ENCODE measurements around the gene PAQR7.

PAQR7 gene

DNA sequence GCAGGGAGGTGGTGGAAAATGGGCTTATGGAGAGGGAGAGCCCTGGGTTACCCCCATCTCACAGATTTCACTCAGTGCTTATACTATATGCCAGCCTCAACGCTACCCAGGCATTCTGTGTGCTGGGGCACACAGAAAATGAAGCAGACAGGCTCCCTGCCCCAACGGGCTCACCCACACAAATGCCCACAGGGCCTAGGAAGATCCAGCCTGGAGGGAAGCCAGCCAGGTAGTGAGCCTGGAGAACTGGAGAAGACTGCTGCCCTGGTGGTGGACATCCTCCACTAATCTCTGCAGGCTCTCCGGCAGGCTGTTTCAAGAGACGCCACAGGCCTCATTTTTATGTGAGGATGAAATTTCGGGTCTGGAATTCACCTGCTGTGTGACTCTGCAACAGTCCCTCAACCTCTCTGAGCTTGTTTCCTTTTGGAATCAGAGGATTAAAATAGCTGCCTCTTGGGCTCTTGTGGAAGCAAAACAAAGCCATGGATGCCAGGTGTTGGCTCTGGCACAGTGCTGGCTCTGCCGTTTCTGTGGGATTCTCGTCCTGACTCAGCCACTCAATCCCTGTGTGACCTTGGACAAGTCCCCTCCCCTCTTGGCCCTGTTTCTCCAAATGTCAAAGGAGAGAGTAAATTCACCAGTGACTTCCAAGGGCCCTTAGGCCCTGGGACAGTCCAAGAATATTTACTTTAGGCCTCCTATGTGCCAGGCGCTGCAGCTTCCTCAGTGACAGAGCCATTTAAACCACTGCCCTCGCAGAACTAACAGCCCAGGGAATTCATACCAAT, 3.6 kb downstream of the PAQR7 start:
- no peak for DNase-seq

DNA sequence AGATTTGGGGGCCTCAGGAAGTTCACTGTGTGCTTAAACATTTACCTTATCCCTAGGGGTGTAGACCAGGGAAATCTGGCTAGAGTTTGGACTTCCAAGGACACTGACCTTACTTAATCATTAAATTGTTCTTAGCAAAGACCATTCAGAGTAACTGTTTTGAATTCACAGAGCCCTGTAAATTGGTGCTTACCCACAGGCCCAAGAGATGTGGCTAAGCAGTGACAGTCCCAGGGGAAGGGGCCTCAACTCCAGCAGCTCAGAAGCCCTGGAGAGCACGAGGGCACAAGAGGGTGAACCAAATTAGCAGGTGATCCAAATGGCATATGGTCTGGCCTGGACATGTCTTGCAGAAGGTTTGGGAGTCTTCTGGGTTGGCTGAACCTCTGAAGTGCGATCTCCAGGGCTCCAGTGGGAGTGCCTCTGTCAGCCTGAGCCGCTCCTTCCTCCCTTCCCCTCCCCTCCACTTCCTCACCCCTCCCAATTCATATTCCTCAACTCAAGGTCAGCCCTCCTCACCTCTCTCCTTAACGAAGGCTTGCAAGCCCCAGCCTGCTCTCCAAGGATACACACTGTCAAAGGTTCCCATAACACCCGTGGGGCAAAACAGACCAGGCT, 4.3 kb downstream of the PAQR7 start:
- DNase-seq, result no peak

DNA sequence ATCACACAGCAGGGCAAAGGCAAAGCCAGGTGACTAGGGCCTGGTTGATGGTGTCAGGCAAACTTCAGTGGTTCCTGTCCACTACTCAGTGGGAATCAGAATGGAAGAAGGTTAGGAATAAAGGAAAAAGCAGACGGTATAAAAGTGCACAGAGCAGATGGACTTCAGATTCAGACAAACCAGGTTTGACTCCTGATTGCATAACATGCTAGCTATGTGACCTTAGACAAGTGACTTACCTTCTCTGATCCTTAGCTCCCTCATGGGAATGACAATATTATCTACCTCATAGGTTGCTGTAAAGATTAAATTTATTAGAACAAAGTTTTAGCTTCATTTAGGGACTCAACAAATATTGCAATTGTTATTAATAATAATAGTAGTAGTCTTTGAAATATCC, 4.9 kb downstream of the PAQR7 start:
- no peak for DNase-seq

DNA sequence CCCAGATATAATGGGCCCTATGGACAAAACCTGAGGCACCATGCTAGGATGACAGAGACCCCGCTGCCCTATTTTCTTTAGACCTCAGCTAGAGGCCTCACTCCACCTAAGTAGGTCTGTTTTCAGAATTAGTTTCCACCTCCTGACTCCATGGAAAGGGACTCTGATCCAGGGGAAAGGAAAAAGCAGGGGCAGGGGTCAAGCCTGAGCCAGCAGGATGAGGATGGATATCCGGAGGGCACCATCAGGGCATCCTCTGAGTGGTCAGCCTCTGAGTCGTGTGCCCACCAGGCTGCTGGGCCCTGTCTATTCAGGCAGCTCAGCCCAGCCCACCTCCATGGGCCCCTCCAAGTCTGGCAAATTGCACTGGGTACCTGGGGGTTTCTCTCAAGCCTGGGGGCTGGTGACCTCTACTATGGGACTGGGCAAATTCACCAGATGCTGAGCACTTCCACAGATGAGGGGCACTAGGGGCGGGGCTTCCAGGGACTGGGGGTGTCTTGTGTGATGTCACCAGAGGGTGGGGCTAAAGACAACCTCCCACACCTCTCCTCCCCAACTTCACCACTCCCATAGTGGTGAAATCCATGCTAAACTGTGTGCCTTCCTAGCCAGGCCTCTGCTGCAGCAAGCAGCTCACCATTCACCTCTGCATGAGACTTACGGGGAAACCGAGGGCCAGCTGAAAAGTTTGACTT, 5.5 kb downstream of the PAQR7 start:
- no peak for DNase-seq

DNA sequence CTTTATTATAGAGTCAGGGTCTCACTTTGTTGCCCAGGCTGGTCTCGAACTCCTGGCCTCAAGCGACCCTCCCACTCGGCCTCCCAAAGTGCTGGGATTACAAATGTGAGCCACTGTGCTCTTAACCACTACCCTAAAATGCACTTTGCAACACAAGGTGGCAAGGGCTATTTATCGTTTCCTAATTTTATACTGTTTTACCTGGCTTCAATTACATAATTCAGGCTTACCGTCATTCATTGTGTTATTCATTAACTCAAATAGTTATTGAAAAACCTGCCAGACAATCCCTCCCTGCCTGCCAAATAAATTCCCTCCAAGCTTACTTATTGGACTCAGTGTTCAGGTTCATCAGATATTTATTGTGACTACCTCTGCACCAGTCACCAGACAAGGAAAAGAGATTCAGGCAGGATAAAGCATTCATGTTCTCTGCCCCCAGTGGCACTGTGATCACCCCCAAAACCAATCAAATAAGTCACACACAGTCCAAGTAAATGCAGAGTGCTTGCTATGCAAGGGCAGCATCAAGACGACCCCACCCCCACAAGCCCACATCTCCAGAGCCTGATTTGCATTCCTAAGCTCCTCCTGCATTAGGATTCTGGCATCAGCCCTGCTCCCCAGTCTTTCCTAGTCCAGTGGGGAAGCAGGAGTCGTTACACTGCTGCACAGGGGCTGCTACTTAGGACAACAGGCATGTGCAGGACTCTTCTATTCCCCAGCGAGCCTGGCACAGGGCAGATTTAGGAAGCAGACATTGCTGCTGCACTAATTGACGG, 8.1 kb downstream of the PAQR7 start:
- no peak for DNase-seq

DNA sequence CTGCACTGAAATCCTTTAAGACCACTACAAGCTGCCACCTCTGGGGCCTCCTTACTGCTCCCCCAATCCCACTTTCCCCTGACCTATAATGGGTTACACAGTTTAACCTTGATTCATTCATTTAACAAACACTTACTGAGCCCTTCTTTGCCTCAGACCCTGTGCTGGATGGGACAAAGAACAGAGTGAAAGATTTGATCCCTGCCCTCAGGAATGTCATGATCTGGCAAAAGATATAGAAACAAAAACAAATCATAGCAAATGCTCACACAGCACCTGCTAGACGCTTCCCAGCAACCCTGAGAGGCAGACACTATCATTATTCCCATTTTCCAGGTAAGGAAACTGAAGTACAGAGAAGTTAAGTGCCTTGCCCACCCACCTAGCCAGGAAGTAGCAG, 9.2 kb downstream of the PAQR7 start:
- no peak for DNase-seq

DNA sequence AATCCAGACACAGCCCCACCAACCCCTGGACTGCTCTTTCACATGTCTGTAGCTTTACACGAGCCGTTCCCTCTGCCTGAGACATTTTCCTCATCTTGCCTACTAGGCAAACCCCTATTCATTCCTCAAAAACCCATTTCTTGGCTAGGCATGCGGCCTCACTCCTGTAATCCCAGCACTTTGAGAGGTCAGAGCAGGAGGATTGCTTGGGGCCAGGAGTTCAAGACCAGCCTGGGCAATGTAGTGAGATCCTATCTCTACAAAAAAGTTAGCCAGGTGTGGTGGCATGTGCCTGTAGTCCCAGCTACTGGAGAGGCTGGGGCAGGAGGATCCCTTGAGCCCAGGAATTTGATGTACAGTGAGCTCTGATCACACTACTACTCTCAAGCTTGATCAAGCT, 11.1 kb downstream of the PAQR7 start:
- DNase-seq, result no peak

DNA sequence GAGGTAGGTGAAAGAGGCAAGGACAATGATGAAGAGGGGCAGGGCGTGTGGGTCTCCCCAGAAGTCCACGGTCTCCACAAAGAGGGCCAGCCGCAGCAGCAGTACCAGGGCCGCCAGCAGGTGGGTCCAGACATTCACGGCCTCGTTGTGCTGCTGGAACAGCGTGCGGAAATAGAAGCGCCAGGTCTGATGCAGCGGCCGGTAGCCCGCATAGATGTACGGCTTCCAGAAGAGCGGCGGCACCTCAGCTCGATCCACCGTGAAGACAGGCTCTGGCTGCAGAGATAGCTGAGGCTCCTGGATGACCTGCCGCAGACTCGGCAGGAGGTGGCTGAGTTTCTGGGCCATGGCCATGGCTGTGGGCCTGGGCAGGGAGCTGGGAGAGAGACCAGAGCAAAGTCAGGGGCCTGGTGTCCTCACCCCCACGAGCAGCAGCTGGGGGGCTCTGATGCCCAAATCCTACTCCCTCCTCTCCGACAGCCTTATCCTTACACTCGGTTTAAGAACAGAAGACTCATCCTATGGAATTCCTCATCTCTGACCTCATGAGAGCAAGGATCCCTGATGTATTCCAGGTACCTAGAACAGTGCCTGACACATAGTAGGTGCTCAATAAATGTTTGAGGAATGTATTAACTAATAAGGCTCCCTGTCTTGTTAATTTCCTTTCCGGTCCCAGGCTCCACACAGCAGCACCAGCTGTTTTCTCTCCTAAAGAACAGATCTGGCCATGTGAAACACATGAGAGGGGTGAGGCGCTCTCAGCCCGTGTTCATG, 11.8 kb downstream of the PAQR7 start:
- DNase-seq, result no peak

DNA sequence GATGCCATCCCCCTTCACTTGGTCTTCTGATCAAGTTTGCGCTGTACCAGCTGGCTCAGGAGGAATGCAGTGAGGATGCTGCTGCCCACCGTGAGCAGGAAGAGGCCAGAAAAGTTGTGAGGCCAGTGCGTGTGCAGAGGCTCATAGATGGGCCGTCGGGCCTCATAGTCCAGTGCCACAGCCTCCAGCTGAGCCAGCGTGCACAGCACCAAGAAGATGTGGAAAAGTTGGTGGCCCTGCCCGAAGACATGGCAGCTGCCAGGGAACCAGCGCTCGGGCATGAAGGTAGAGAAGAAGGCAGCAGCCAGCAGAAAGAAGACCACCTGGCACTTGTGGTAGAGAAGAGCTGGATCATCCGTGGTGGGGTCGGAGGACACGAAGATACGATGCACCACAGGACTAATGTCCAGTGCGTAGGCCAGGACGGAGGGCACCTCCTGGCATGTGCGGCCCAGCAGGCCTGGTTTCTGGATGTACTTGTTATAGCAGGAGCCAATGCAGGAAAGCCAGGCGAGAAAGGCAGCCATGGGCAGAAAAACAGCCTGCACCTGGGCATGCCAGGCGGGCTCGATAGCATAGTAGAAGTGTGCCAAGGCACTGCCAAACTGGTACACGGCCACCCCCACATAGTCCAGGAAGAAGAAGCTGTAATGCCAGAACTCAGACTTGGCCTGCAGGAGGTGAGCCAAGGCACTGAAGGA, 12.6 kb downstream of the PAQR7 start:
- DNase-seq, result no peak

DNA sequence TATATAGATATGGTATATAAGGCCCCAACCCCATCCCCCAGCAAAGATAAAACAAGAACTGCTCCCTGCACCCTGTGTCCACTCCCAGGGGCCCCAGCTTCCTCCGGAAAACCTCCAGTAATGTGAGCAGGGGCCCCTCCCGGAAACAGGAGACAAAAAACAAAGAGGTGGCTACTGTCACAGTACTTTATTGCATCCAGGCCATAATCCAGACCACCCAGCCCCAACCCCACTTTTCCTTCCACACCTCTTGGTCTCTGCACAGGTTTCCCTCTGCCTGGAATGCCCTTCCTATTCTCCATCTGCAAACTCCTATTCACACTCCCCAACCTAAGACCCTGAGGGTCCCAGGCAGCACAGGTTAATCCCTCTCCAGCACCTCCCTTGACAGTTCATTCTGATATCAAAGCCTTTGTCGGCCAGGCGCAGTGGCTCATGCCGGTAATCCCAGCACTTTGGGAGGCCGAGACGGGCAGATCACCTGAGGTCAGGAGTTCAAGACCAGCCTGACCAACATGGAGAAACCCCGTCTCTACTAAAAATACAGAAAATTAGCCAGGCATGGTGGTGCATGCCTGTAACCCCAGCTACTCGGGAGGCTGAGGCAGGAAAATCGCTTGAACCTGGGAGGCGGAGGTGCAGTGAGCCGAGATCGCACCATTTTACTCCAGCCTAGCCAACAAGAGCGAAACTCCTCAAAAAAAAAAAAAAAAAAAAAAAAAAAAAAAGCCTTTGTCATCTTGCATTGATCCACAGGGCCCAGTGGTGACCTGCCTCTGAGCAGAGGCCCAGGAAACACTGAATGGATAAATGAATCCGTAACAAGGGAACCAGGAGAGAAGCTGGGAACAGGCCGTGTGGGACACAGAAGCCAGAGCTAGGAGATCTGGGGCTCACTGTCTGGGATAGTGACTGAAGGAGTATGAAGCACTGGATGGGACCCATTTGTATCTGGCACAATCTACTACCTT, 13.9 kb downstream of the PAQR7 start:
- no peak for DNase-seq

DNA sequence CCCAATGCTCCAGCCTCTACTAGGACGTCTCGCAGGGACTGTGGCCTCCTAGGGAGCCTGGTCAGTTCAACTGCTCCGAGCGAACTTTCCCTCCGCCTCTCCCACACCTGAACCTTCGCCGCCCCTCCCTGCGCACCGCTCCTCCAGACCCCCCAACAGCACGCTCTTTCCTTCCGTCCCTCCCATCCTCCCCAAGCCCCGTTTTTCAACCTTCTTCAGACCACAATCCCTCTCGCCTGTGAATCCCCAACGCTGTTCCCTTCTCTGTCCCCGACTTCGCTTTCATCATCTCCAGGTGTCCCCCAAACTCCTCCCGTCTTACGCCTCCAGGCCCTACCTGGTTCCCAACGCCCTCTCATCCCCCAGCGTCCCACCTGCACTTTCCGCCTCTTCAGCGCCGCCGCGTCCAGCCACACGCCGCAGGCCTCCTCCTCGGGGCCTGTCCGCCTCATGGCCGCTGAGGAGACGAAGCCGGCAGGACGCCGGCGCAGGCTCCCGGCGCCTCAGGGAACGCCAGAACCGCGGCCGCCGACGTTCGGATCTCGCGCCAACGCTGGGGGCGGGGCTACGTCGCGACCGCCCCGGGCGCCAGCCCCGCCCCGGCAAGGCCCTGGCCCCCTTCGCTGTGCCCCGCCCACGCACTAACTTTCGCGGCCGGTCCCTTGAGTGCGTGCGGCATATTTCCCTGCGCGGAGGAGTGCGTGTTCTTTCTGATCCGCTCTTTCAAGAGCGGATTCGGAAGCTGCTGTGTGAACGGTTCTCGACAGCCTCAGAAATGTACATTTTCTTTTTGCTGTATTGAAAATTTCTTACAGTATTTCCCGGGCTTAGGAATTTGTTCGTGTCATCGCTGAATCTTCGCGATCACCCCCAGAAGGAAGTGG, 16.4 kb downstream of the PAQR7 start, which contains the start of gene AUNIP:
AUNIP (minus strand) TSS at position 552 of the 884 bp plus-strand sequence; CDS start at position 452, 100 bp downstream.
- peak; percentile 91 for DNase-seq

DNA sequence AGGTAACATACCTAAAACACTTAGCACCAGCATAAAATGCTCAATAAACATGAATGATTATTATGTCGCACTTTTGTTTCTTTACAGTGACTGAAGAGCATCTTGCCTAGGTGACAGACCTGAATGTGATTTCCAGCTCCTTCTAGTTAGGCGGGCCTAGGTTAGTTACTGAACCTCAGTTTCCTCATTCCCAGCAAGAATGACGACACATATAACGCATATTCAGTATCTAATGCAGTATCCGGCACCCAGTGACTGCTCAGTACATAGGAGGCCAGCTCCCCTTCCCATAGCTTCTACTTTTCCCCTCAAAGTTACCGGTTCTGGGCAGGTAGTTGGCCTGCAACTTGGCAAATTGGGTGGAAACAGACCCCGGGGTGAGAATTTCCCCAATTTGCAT, 17.0 kb downstream of the PAQR7 start:
- no peak for DNase-seq

DNA sequence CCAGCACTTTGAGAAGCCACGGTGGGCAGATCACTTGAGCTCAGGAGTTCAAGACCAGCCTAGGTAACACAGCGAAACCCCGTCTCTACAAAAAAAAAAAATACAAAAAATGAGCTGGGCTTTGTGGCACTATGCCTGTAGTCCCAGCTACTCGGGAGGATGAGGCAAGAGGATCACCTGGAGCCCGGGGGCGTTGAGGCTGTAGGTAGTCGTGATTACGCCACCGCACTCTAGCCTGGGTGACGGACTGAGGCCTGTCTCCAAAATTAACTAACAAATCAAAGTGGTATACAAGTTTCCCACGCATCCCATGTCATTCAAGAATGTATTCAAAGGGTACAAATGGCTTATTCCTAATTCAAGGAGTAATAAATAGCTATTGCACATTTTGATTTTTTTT, 18.7 kb downstream of the PAQR7 start:
- DNase-seq, result no peak

DNA sequence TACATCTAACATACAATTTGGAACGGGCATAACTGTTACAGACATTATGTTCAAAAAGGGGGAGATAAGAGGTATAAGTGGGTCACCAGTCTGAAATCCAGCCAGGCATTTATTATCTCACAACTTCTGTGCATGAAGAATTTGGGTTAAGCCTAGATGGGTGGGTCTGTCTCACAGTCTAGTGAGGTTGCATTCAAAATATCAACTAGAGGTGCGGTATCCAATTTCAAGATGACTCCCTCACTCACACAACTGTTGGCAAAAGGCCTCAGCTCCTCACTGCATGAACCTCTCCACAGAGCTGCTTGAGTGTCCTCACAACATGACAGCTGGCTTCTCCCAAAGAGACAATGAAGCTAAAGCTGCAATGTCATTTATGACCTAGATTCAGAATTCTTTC, 21.0 kb downstream of the PAQR7 start:
- no peak for DNase-seq

DNA sequence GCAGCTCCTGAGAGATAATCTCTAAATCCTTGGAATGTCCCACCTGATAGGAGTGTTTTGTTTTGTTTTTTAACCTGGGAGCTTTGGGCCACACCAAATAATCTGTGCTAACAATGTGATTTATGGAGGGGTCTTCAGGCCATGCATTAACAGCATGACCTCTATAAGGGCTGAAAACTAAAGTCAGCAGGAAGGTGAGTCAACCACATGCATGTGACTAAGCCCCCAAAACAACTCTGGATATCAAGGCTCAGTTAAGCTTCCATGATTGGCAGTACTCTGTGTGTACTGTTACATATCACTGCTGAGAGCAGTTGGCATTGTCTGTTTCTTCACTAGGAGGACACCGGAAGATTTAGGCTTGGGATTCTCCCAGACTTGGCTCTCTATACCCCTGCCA, 27.0 kb downstream of the PAQR7 start:
- no peak for DNase-seq

DNA sequence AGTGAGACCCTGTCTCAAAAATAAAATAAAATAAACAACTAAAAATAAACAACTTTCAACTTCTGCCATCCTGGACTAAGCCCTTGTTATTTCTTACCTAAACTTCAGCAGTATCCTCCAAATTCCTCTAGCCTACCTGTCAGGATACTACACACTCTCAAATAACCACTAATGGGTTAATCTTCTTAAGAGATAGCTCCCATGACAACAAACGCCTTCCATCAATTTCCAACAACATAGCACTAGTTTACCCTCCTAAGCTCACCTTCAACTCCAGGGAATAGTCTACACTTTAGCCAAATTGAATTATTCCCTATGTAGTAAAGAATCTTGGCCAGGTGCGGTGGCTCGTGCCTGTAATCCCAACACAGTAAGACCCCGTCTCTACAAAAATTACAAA, 27.6 kb downstream of the PAQR7 start:
- no peak for DNase-seq

DNA sequence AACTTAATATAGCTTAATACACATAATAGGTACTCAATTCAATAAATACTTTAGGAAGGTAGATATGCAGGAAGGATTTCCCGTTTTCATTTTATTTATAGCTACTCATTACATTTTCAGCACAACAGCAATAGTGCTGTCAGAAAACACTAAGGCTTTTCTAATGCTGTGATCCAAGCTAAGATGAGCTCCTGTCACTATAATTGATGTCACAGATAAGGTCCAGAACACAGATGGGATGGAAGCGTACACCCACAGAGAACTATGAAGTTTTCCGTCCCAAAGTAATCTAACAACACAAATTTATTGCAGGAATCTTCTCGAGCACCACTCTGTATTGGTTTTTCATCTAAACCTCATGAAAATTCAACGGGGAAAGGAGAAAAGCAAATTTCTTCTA, 29.8 kb downstream of the PAQR7 start:
- DNase-seq, result no peak

DNA sequence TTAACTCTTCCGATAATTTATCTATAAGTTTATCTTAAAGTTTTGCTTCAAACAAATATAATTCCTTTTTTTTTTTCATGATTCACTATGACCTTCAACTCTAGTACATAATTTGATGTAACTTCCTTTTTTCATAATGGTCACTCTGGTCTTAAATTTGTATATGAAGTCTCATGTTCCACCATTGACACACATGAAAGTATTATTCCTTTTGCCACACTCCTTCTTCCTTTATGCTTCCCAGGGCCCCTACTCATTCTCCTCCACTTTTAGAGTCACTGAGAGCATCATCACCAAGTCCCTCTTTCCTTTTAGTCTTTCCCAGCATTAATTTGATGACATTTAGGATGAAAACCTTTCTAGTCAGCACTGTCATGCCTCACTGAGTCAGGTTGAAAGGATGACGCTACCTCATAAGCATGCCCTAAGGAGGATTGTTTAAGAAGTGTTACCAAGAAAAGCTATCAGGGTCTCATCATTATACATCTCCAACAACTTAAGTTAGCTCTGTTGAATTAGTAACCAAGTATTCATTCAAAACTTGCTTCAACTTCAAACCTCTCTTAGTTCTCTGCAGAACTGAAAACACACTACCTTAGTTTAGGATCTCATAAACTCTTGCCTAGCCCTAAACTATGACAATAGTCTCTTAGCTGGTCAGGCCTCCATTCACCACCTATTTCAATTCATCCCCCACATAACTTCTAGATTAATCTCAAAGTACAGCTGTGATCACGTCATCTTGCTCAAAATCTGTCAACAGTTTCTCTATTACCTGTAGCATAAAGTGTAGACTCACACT, 30.8 kb downstream of the PAQR7 start:
- no peak for DNase-seq

DNA sequence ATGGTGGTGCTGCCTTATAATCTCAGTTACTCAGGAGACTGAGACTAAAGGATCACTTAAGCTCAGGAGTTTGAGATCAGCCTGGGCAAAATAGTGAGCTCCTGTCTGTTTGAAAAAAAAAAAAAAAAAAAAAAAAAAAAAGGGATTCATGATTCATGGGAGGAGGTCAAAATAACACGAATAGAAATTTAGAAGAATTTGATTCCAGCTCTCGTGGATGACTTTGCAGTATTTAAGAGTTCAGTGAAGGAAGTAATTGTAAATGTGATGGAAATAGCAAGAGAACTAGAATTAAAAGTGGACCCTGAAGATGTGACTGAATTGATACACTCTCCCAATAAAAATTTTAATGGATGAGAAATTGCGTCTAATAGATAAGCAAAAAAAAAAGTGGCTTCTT, 32.0 kb downstream of the PAQR7 start:
- DNase-seq, result no peak

All from CD4-positive, alpha-beta T cell treated with Interleukin-21 for 1 hour (primary cell).